ENCODE data around the gene ZFAND2A.
"Not testable (repeated sequence)": the region's sequence is repeated elsewhere in the genome, so short reads cannot be mapped to it uniquely, and the experiment has no call there.

The ZFAND2A gene

GRCh38 chr7:1175597-1175966, 15.6 kb upstream of the ZFAND2A start:
- in situ Hi-C loops (cut with HindIII; ENCODE audit: low sequenced_read_pairs): no loop called here

DNA sequence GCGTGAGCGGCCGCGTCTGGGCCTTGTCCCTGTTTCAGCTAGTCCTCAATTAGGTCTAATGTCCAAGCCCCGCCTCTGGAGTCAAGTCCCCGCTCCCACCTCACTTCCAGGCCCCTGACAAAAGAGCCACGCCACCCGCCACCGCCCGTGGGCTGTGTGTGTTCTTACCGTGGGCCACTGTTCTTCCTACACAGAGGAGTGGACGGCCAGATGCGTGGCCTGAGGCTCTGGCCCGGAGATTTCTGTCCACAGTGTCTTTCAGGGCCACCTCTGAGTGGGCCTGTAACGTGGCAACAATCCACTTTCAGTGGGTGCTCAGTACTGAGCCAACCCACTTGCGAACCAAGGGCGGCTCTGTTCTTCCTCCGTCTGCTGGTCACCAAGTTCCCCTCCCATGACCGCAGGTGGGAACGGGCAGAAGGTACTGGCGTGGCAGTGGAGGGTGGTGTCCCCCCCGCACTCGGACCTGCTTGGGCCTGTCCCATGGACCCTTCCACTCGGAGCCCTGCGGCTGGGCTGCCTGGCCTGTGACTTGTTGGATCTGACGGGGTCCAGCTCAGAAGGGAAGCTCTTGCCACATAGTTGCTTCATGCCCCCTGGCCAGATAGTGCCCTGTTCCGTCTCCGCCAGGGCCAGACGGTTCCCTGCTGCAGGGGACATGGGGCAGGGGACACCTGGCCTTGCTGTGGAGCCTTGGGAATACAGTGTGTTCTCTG, 15.0 kb upstream of the ZFAND2A start:
- in situ Hi-C loops (cut with HindIII; ENCODE audit: low sequenced_read_pairs): no loop called here

DNA sequence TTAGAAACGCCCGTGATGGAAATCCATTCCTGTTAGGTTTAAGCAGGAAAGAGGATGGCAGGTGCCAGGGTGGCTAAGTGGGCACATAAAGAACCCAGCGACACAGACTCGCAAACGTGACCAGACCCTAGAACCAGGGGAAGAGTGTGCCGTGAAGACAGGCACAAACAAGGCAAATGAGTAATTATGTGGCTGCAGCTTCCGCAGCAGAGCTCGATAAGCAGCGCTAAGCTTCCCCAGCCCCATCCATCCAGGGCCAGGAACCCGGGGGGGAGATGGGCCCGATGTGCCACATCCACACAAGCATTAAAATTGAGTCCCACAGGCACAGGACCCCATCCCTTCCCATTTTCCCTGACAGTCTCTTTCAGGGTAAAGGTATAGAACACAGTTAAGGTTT, 14.0 kb upstream of the ZFAND2A start:
- in situ Hi-C loops (cut with HindIII; ENCODE audit: low sequenced_read_pairs): no loop called here

DNA sequence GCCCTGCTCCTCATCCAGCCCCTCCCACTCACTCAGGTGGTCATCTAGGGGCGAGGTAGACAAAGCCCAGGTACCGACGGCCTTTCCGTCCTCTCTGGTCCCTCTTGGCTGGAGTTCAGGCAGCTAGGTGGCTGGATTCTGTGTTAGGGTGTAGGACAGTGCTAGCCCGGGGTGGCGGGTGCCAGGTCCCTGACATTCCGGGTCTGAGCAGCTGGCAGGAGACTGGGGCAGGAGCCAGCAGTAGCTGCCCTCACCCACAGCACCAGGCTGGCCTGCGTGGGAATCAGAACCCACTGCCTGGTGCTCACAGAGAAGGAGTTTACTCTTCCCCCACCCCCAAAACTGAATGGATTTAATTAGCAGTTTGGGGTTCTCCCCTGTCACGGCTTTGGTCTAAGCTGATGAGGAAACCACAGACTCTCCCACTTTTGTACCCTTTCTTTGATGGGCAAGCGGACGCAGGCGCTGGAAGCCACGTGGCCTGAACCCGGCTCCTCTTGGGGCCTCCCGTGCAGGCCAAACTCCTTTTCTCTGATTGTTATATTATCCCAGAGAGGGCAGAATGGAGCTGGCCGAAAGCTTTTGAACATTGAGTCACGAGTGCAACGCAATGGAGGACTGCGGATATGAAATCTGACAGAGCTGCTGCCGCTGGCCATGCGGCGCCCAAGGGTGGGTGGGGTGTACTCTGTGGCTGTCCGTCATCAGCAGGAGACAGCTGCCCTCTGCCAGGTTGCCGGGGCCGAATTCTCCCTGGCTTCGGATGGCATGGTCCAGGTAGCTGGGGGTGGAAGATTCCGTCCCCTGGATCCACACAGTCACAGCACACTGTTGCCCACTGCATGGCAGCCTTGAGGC, 12.9 kb upstream of the ZFAND2A start:
- in situ Hi-C loops (cut with HindIII; ENCODE audit: low sequenced_read_pairs): no loop called here

- in situ Hi-C loops (cut with HindIII; ENCODE audit: low sequenced_read_pairs): not testable (repeated sequence)
Measured at GRCh38 chr7:1171516-1171915, 11.5 kb upstream of the ZFAND2A start.

- in situ Hi-C loops (cut with HindIII; ENCODE audit: low sequenced_read_pairs): no loop called here
Measured at GRCh38 chr7:1170741-1171501, 10.9 kb upstream of the ZFAND2A start.

- in situ Hi-C loops (cut with HindIII; ENCODE audit: low sequenced_read_pairs): no loop called here
Measured at GRCh38 chr7:1169409-1170368, 9.7 kb upstream of the ZFAND2A start.

DNA sequence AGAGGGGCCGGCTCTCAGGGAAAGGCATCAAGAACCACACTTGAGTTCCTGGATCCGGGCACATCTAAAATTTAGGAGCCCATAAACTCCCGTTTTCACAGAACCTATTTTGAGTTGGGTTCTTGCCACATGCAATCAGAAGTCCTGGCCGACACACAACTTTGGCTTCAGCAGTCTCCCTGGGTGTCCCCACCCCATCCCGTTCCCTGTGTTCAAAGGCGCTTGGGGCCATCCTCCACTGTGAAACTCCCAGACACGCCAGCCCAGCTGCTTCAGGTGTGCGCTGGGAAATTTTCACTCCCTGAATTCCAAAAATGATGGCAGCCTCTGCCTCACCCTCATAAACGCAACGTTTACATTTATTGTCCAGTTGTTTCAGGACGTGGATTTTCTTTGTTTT, 8.4 kb upstream of the ZFAND2A start:
- in situ Hi-C loops (cut with HindIII; ENCODE audit: low sequenced_read_pairs): no loop called here

DNA sequence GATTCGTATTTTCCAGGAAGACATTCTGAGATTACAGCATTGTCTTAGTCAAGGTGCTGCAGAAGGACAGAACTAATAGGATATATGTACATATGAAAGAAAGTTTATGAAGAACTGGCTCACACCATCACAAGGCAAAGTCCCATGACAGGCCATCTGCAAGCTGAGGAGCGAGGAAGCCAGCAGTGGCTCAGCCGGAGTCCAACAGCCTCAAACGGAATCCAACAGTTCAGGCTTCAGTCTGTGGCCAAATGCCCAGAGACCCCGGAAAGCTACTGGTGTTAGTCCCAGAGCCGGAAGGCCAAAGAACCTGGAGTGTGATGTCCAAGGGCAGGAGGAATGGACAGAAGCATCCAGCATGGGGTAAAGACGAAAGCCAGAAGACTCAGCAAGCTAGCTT, 4.4 kb upstream of the ZFAND2A start:
- in situ Hi-C loops (cut with HindIII; ENCODE audit: low sequenced_read_pairs): no loop called here

- in situ Hi-C loops (cut with HindIII; ENCODE audit: low sequenced_read_pairs): no loop called here
Measured at GRCh38 chr7:1163121-1163520, 3.1 kb upstream of the ZFAND2A start.

- in situ Hi-C loops (cut with HindIII; ENCODE audit: low sequenced_read_pairs): no loop called here
Measured at GRCh38 chr7:1160670-1161021, 650 bp upstream of the ZFAND2A start.

- in situ Hi-C loops (cut with HindIII; ENCODE audit: low sequenced_read_pairs): not testable (repeated sequence)
Measured at GRCh38 chr7:1159231-1159630, 765 bp downstream of the ZFAND2A start.

DNA sequence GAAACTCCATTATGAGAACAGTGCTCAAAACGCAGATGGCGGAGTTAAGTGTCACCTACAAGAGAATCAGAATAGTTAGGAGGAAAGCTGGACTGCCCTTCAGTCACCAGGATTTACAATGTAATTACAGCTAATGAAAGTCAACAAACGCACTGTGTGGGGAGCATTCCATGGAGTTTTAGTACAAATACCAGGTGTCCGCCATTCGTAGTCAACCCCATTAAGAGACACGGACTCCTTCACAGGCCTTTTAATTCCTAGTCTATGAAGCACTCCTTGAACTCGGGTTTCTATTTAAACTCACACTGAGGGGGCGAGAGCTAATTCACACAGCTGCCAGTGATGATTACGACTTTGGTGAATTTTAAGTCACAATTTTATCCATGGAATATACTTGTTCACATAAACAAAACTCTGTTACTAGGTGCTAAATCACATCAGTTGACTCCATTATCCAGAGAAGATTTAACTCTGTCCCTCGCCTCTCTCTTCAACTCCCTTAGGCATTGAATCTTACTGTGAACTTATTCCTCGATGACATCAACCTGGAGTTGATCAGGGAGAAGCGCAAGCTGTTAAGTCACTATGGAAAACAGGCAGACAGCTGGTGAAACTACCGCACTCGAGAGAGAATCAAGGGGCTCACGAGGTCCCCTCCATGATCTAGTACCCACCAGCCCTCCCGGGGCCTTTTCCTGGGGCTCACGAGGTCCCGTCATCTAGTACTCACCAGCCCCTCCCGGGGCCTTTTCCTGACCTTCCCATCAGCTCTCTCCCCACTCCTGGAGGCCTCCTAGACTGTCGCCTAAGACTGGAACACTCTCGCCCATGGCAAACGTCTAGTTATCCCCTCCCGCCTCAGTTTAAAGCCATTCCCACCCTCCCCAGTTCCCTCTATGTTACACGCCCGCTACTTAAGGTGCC, 1.5 kb downstream of the ZFAND2A start:
- in situ Hi-C loops (cut with HindIII; ENCODE audit: low sequenced_read_pairs): no loop called here

GRCh38 chr7:1156782-1157535, 3.0 kb downstream of the ZFAND2A start:
- in situ Hi-C loops (cut with HindIII; ENCODE audit: low sequenced_read_pairs): no loop called here

- in situ Hi-C loops (cut with HindIII; ENCODE audit: low sequenced_read_pairs): not testable (repeated sequence)
Measured at GRCh38 chr7:1155818-1156781, 3.9 kb downstream of the ZFAND2A start.

- in situ Hi-C loops (cut with HindIII; ENCODE audit: low sequenced_read_pairs): no loop called here
Measured at GRCh38 chr7:1154172-1154739, 5.7 kb downstream of the ZFAND2A start.

DNA sequence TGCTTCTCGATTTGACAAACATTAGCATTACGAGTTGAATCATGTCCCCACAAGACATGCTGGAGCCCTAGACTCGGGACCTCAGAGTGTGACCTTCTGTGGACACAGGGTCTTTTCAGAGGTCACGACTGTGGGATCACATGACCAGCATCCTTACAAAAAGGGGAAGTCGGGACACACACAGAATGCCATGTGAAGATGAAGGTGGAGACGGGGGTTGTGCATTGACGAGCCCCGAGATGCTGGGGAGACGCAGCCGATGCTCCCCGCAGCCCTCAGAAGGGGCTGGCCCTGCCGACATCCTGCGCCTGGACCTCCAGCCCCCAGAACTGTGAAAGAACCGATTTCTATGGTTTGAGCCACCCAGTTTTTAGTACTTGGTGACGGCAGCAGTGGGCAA, 7.5 kb downstream of the ZFAND2A start:
- in situ Hi-C loops (cut with HindIII; ENCODE audit: low sequenced_read_pairs): no loop called here
